ENCODE measurements around the gene OR5I1. TPM values are rescaled to one million over a fixed set of nuclear protein-coding genes. Genes with fewer than 3 reads are reported as not detected.
"Not testable (repeated sequence)": the region's sequence is repeated elsewhere in the genome, so short reads cannot be mapped to it uniquely, and the experiment has no call there.

Gene OR5I1
- total RNA-seq, 6 donors from 2014 or later = not detected

DNA sequence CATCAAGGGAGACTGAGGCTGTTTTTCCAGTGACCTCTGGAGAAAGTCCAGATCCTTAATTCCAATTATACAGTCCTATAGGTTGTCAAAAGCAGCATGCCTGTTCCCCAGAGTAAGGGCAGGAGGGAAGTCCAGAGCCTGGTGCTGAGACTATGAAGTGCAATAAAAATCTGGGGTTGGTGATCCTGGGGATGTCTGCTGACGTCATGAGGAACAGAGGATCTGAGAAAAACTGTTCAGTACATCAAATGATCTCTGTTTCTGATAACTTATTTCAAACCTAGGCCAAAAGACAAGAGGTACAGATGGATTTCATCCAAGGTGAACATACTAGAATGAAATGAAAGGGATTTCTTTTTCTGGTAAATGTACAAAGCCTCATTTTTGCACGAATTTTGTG lies 33.9 kb downstream of the OR5I1 start:
- WGBS, 2 donors = 16 to 27% methylated on average over 2 of the region's 2 CpGs

DNA sequence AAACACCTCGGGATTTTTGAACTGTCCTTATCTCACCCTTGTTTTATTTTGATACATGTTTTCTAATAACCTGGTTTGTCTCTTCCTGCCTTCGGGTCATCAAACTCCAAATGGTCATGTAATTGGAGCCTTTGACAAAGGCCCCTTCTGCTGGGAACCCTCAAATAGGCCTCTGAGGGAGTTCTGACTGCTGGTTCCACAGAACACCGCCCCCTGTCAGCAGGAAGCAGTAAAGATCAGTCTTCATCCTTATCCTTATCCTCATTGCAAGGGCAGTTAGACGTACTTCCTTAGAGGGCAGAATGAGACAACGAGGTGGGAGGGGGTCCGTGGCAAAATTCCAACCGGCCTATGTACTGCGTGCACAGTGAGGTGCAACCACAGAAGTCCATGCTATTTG lies 41.0 kb downstream of the OR5I1 start:
- DNase-seq (no peak), ATAC-seq (ENCODE audit: low FRiP score in 2 of 2) (no peak)
- H3K9me3 ChIP-seq = no peaks in the 10 kb centered on the region
- TF ChIP-seq POLR2AphosphoS5 (IDR thresholded peaks at IDR 0.05) (no peak), EP300 (IDR thresholded peaks at IDR 0.05) (no peak), CTCF (IDR thresholded peaks at IDR 0.05) (no peak), POLR2A (IDR thresholded peaks at IDR 0.05) (no peak)
- no peaks in the 10 kb centered on the region for H3K36me3 ChIP-seq
- H3K4me1 ChIP-seq = no peaks in the 10 kb centered on the region
- H3K4me3 ChIP-seq = no peak overlapping the region
- no peak overlapping the region for H3K27ac ChIP-seq
- WGBS, 2 donors = 64 to 65% methylated on average over 8 of the region's 8 CpGs
- no peaks in the 10 kb centered on the region for H3K27me3 ChIP-seq

More for the DNA sequence above, 33.9 kb downstream of the OR5I1 start:
- Histone ChIP-seq H3K4me3 (no peak overlapping the region), H3K27ac (no peak overlapping the region), H3K36me3 (no peaks in the 10 kb centered on the region), H3K9me3 (no peaks in the 10 kb centered on the region), H3K27me3 (no peaks in the 10 kb centered on the region), H3K4me1 (no peaks in the 10 kb centered on the region)
- no peak for TF ChIP-seq POLR2A (IDR thresholded peaks at IDR 0.05)
- no peak for TF ChIP-seq POLR2AphosphoS5 (IDR thresholded peaks at IDR 0.05)
- TF ChIP-seq CTCF (IDR thresholded peaks at IDR 0.05) = no peak
- no peak for TF ChIP-seq EP300 (IDR thresholded peaks at IDR 0.05)
- no peak for DNase-seq
- ATAC-seq (ENCODE audit: low FRiP score in 2 of 2) = no peak

DNA sequence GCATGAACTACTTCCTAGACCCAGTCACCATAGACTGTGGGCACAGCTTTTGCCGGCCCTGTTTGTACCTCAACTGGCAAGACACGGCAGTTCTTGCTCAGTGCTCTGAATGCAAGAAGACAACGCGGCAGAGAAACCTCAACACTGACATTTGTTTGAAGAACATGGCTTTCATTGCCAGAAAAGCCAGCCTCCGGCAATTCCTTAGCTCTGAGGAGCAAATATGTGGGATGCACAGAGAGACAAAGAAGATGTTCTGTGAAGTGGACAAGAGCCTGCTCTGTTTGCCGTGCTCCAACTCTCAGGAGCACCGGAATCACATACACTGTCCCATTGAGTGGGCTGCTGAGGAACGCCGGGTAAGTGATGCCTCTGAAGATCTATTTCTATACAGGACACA lies 50.7 kb downstream of the OR5I1 start:
- H3K4me1 ChIP-seq; H3K4me3 ChIP-seq; H3K27me3 ChIP-seq; DNase-seq; ATAC-seq (ENCODE audit: low FRiP score in 2 of 2); H3K27ac ChIP-seq; H3K9me3 ChIP-seq; H3K36me3 ChIP-seq: not testable (repeated sequence)
- 84 to 87% methylated on average over 9 of the region's 9 CpGs for WGBS, 2 donors

Other genes with a start within 250 kb of the OR5I1 start
- not detected for gene OR5D13, start 163.0 kb downstream of the OR5I1 start, total RNA-seq
- gene OR5D14, start 140.8 kb downstream of the OR5I1 start, total RNA-seq = not detected
- gene OR5L1, start 125.0 kb downstream of the OR5I1 start, total RNA-seq = not detected
- gene OR5D18, start 116.8 kb downstream of the OR5I1 start, total RNA-seq = not detected
- not detected for gene OR5L2, start 109.2 kb downstream of the OR5I1 start, total RNA-seq
- not detected for gene OR5D16, start 97.6 kb downstream of the OR5I1 start, total RNA-seq
- gene TRIM51, start 53.1 kb downstream of the OR5I1 start, total RNA-seq = not detected
- gene OR5W2, start 21.8 kb downstream of the OR5I1 start, total RNA-seq = not detected
- not detected for gene OR10AG1, start 33.5 kb upstream of the OR5I1 start, total RNA-seq
- gene OR5F1, start 58.2 kb upstream of the OR5I1 start, total RNA-seq = not detected
- gene OR5AS1, start 91.3 kb upstream of the OR5I1 start, total RNA-seq = not detected
- not detected for gene OR8I2, start 156.9 kb upstream of the OR5I1 start, total RNA-seq
- gene OR8H2, start 167.3 kb upstream of the OR5I1 start, total RNA-seq = not detected
- gene OR8H3, start 186.0 kb upstream of the OR5I1 start, total RNA-seq = not detected
- gene OR8J3, start 203.8 kb upstream of the OR5I1 start, total RNA-seq = not detected
- gene OR8K5, start 223.9 kb upstream of the OR5I1 start, total RNA-seq = not detected
- gene OR5J2, start 240.2 kb upstream of the OR5I1 start, total RNA-seq = not detected

All from upper lobe of left lung (tissue), 6 donors.